K562 (cell line): ENCODE measurements around the gene SUGP1. TPM values are rescaled to one million over a fixed set of nuclear protein-coding genes. Genes with fewer than 3 reads are reported as not detected.

Source experiments
- ATAC-seq: fragments of 200-7000 bp; cut with Tn5 transposase; 3 replicates; pipeline ENCODE4 v1.9.1; 2020; ENCODE audit warnings: moderate library complexity
- BruUV-seq: library from RNA; stranded (reverse); fragments of 400-500 nt; replicated peaks from 2 replicates; lab custom pipeline; 2021; lab: Mats Ljungman, UMichigan
- CTCF ChIA-PET: fragments of 300-600 bp; formaldehyde crosslinking; extraction: SDS; loops from one replicate; lab custom pipeline; 2021; ENCODE audit warnings: low intra/inter-chr PET ratio; lab: Yijun Ruan, JAX
- POLR2A ChIA-PET: fragments of 300-600, 350-650 bp; sonication (Branson Sonifier 250); formaldehyde crosslinking; extraction: SDS; loops from one replicate; lab custom pipeline; 2021; ENCODE audit warnings: antibody characterized with exemption, inconsistent platforms; lab: Yijun Ruan, JAX
- DNase-seq, 4 experiments: peaks; one replicate each; pipeline versions ENCODE4 v3.0.0 to v3.0.0-alpha.2; 2011 to 2018; ENCODE audit warnings: low spot score in 3 of 4, mixed read lengths in 3 of 4; ENCODE audit errors: extremely low read depth in 1 of 4
- FAIRE-seq: peaks from 2 replicates; lab custom pipeline; 2011; peaks lifted over from hg19 to GRCh38; lab: Jason Lieb, UNC
- H2AFZ ChIP-seq: 2 replicates; pipeline ENCODE4 v1.6.0; 2011; ENCODE audit warnings: low read depth, low read length, control low read depth, inconsistent platforms
- H3K27ac ChIP-seq: fragments of 200-600 bp; 3 replicates; pipeline ENCODE4 v1.8.0; 2011; ENCODE audit warnings: low read depth, mild to moderate bottlenecking, control low read depth, inconsistent platforms, low read length, moderate library complexity, mixed read lengths; ENCODE audit errors: extremely low read depth
- H3K27me3 ChIP-seq, 2 experiments: fragments of 300-600 bp in 1 of 2; 2 replicates in 1 of 2; 3 replicates in 1 of 2; pipeline versions ENCODE4 v1.6.0 to v1.8.0; 2011; ENCODE audit warnings: inconsistent platforms in 2 of 2, low read length in 2 of 2, mild to moderate bottlenecking in 1 of 2, mixed read lengths in 1 of 2, moderate library complexity in 1 of 2; ENCODE audit not compliant: control insufficient read depth in 2 of 2, insufficient read depth in 2 of 2
- H3K36me3 ChIP-seq: fragments of 300-600 bp; 3 replicates; pipeline ENCODE4 v1.8.0; 2011; ENCODE audit warnings: mild to moderate bottlenecking, low read length, inconsistent platforms; ENCODE audit not compliant: control insufficient read depth, insufficient read depth
- H3K4me1 ChIP-seq, 2 experiments: fragments of 200-600 bp in 1 of 2; replicated peaks in 1 of 2; 2 replicates in 1 of 2; 3 replicates in 1 of 2; pipeline versions ENCODE4 v1.5.1 to v1.8.0; 2011; ENCODE audit warnings: inconsistent platforms in 2 of 2, low read length in 2 of 2, mild to moderate bottlenecking in 1 of 2, mixed read lengths in 1 of 2, moderate library complexity in 1 of 2; ENCODE audit not compliant: control insufficient read depth in 2 of 2, insufficient read depth in 2 of 2
- H3K4me2 ChIP-seq: 2 replicates; pipeline ENCODE4 v1.6.1; 2011; ENCODE audit warnings: low read length, control low read depth, inconsistent platforms, mixed read lengths; ENCODE audit not compliant: insufficient read depth
- H3K4me3 ChIP-seq: fragments of 200-600 bp; sonication (generic), shearing (Covaris generic); 2 replicates; pipeline ENCODE4 v1.5.1; 2016; ENCODE audit warnings: control low read depth, inconsistent platforms
- H3K79me2 ChIP-seq: fragments of 200-600 bp; 3 replicates; pipeline ENCODE4 v1.8.0; 2011; ENCODE audit warnings: low read length, inconsistent platforms; ENCODE audit not compliant: control insufficient read depth, insufficient read depth
- H3K9ac ChIP-seq, 2 experiments: 2 replicates each; pipeline versions ENCODE4 v1.6.0 to v1.6.1; 2011; ENCODE audit warnings: low read depth in 2 of 2, low read length in 2 of 2, control low read depth in 1 of 2, inconsistent platforms in 1 of 2, mild to moderate bottlenecking in 1 of 2, mixed read lengths in 1 of 2; ENCODE audit not compliant: insufficient read depth in 1 of 2
- H3K9me1 ChIP-seq: one replicate; pipeline ENCODE4 v1.6.0; 2011; ENCODE audit warnings: inconsistent platforms, mild to moderate bottlenecking, low read length, moderate library complexity; ENCODE audit not compliant: control insufficient read depth, insufficient read depth
- H3K9me3 ChIP-seq: replicated peaks from 2 replicates; pipeline ENCODE4 v1.5.1; 2011; ENCODE audit warnings: low read depth, low read length, inconsistent platforms; ENCODE audit not compliant: control insufficient read depth, insufficient read depth
- H4K20me1 ChIP-seq: replicated peaks from 2 replicates; pipeline ENCODE4 v1.6.1; 2011; ENCODE audit warnings: low read length, inconsistent platforms, mixed read lengths; ENCODE audit not compliant: control insufficient read depth, insufficient read depth
- WGBS: fragments of 100-300 bp; shearing (Covaris generic); methylation state at CpG from one replicate; pipeline ENCODE4 v1.1.6; 2016; ENCODE audit warnings: low coverage, mixed read lengths; ENCODE audit not compliant: insufficient coverage; ENCODE audit errors: missing lambda C conversion rate; 5-methylcytosine and 5-hydroxymethylcytosine counted together
- in situ Hi-C: fragments of 300-500 bp; cut with MboI; formaldehyde crosslinking; loops from 4 replicates; pipeline ENCODE4 v1.15.0; 2018; ENCODE audit warnings: inconsistent platforms, mixed read lengths
- intact Hi-C: fragments of 100-400 bp; cut with micrococcal nuclease; formaldehyde crosslinking; loops from 2 replicates; pipeline ENCODE4 v1.14.2; 2022
- polyA plus RNA-seq, 8 experiments: library from polyadenylated mRNA; depleted of rRNA in 4 of 8; stranded (reverse) in 5 of 8; unstranded in 3 of 8; fragments of >200 nt; fragmentation: Nextera tagmentation in 2 of 8; fragmentation: Illumina TruSeq in 1 of 8; extraction: Ambion mirVana in 2 of 8; extraction: Trizol in 1 of 8; gene quantifications; 2 replicates each; pipeline versions ENCODE4 v1.2.1 to v1.2.3, GENCODE V29; 2011 to 2014; ENCODE audit warnings: inconsistent platforms in 1 of 8, missing spikeins in 1 of 8
- total RNA-seq, 7 experiments: library from RNA; depleted of rRNA in 6 of 7; stranded (reverse); fragments of >200 nt in 6 of 7; fragmentation: Illumina TruSeq in 2 of 7; extraction: Trizol in 2 of 7; gene quantifications; 2 replicates each; pipeline versions ENCODE4 v1.2.1 to v1.2.3, GENCODE V29; 2011 to 2021; ENCODE audit warnings: low replicate concordance in 1 of 7
- TF ChIP-seq, protein P1 (sequence below), 2 experiments: fragments of 200-800 bp in 1 of 2; sonication (Bioruptor generic) in 1 of 2; sonication (generic) in 1 of 2; formaldehyde crosslinking in 1 of 2; IDR thresholded peaks in 1 of 2; conservative IDR thresholded peaks in 1 of 2; 2 replicates each; pipeline versions ENCODE4 v1.5.0 to v1.6.1; 2016 to 2020; ENCODE audit warnings: missing compliant biosample characterization in 1 of 2, missing genetic modification characterization in 1 of 2, missing genetic modification reagents in 1 of 2
- TF ChIP-seq, protein P2 (sequence below): IDR thresholded peaks from 2 replicates; pipeline ENCODE4 v1.6.1; 2012; ENCODE audit warnings: low read depth, low read length, improper control_type of control experiment, borderline replicate concordance

The SUGP1 gene
- total and polyA plus RNA-seq, 9 of the 15 experiments (the other 6 are each of a cell fraction or from before 2014, with no cell fraction given) = 1.0 to 53.3 (median 32.4) TPM

DNA sequence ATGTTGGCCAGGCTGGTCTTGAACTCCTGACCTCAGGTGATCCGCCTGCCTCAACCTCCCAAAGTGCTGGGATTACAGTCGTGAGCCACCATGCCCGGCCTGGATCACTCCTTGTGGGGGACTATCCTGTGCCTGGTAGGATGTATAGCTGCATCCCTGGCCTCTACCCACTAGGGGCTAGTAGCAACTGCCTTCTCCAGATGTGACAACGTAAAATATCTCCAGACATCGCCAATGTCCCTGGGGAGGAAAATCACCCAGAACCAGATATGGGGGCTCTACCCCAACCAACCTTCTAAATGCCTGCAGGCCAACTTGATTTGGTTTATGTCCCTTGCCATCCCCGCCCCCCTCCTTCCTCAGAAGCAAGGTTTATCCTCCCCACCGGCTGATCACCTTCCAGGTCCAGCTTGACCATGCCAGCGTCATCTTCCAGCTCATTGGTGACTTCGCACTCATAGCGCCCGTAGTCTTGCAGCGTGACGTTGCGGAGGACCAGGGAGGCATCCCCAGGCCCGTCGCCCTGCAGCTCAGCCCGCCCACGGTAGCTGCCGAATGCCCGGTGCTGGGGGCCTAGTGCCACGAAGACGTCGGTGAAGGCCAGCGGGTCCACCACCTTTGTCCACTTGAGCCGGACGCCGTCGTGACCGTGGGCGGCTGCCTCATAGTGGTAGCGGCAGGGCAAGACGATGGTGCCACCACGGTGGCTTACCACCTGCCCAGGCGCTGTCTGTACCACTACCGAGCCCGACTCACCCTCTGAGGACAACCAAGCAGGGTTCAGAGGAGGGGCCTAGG is 59.7 kb downstream of the SUGP1 start:
- Histone ChIP-seq H3K79me2 (no peaks in the 10 kb centered on the region), H3K27me3 (peaks cover 17 to 39% of the 10 kb centered on the region in 2 experiments; a peak in 4 of 5 replicates), H3K27ac (no peak overlapping the region), H4K20me1 (0 out of 2 replicates have a peak, but pooled peaks cover 7% of the 10 kb centered on the region), H3K4me3 (no peak overlapping the region), H3K9ac (no peak overlapping the region), H2AFZ (no peak overlapping the region), H3K9me1 (no peaks in the 10 kb centered on the region), H3K4me2 (no peak overlapping the region), H3K36me3 (no peaks in the 10 kb centered on the region), H3K4me1 (peaks cover 0 to 37% of the 10 kb centered on the region in 2 experiments; a peak in 3 of 5 replicates), H3K9me3 (peaks cover 1% of the 10 kb centered on the region; the same call in 1 of the 2 replicates)
- 71% methylated on average over 29 of the region's 36 CpGs for WGBS
- no TSS peak for BruUV-seq
- DNase-seq (no peak), ATAC-seq (no peak), FAIRE-seq (no peak)
- TF ChIP-seq, protein P1, sequence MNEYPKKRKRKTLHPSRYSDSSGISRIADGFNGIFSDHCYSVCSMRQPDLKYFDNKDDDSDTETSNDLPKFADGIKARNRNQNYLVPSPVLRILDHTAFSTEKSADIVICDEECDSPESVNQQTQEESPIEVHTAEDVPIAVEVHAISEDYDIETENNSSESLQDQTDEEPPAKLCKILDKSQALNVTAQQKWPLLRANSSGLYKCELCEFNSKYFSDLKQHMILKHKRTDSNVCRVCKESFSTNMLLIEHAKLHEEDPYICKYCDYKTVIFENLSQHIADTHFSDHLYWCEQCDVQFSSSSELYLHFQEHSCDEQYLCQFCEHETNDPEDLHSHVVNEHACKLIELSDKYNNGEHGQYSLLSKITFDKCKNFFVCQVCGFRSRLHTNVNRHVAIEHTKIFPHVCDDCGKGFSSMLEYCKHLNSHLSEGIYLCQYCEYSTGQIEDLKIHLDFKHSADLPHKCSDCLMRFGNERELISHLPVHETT (CRISPR knock-in tag; conservative IDR thresholded peaks at IDR 0.05 in 1 of 2, IDR thresholded peaks at IDR 0.05 in 1 of 2) = 0 out of 4 replicates have a peak, but pooled peaks of 1 of the 2 experiments have one; percentile 26
- TF ChIP-seq, protein P2, sequence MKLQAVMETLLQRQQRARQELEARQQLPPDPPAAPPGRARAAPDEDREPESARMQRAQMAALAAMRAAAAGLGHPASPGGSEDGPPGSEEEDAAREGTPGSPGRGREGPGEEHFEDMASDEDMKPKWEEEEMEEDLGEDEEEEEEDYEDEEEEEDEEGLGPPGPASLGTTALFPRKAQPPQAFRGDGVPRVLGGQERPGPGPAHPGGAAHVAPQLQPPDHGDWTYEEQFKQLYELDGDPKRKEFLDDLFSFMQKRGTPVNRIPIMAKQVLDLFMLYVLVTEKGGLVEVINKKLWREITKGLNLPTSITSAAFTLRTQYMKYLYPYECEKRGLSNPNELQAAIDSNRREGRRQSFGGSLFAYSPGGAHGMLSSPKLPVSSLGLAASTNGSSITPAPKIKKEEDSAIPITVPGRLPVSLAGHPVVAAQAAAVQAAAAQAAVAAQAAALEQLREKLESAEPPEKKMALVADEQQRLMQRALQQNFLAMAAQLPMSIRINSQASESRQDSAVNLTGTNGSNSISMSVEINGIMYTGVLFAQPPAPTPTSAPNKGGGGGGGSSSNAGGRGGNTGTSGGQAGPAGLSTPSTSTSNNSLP = no peak
- ChIA-PET POLR2A (no interaction called here), CTCF (no interaction called here)
- intact Hi-C loops = no loop called here
- in situ Hi-C loops = no loop called here
